ENCODE data around the gene TRAM2. TPM values are rescaled to one million over a fixed set of nuclear protein-coding genes. Genes with fewer than 3 reads are reported as not detected.

TRAM2 gene
- total RNA-seq, 1 experiment from 2014 or later = 9.9 TPM

GRCh38 chr6:52522151-52522626 lies 54.7 kb downstream of the TRAM2 start:
- H3K27ac Mint-ChIP-seq (ENCODE audit: low read depth, unreplicated experiment) = peak overlapping the region; percentile 83
- TF ChIP-seq CTCF (IDR thresholded peaks at IDR 0.05; ENCODE audit: unreplicated experiment) = no peak
- CTCF ChIA-PET = interaction anchor here (0.5 to 2.1 kb wide), 3 partner anchors 45 to 138 kb away, joined by 3 to 9 read pairs (median 5); no protein-coding TSS in a partner anchor
- intact Hi-C loops (cut with micrococcal nuclease) = loop anchor here (2.0 to 5.0 kb wide), 2 partner anchors 17 to 100 kb away; partner anchors contain the start of gene EFHC1
- peaks cover 6% of the 10 kb centered on the region for H3K36me3 Mint-ChIP-seq (ENCODE audit: insufficient read depth, unreplicated experiment)
- no TSS peak for BruUV-seq (replicated peaks)
- peaks cover 64% of the 10 kb centered on the region for H3K4me1 Mint-ChIP-seq (ENCODE audit: insufficient read depth, unreplicated experiment)
- H3K27me3 Mint-ChIP-seq (ENCODE audit: insufficient read depth, unreplicated experiment) = no peaks in the 10 kb centered on the region
- no peaks in the 10 kb centered on the region for H3K9me3 Mint-ChIP-seq (ENCODE audit: unreplicated experiment)
- peak; percentile 74 for DNase-seq (ENCODE audit: unreplicated experiment)
- peak overlapping the region; percentile 18 for H3K4me3 Mint-ChIP-seq (ENCODE audit: unreplicated experiment)
- POLR2A ChIA-PET = interaction anchor here (0.6 to 3.6 kb wide), 9 partner anchors 8 to 114 kb away, joined by 3 to 29 read pairs (median 4); partner anchors contain the start of gene EFHC1

GRCh38 chr6:52519618-52520017 lies 57.2 kb downstream of the TRAM2 start:
- ChIA-PET POLR2A (interaction anchor here (1.8 kb wide), 1 partner anchor 15 kb away, joined by 7 read pairs; no protein-coding TSS in a partner anchor), CTCF (interaction anchor here (1.3 kb wide), 1 partner anchor 104 kb away, joined by 3 read pairs; no protein-coding TSS in a partner anchor)
- intact Hi-C loops (cut with micrococcal nuclease) = loop anchor here (5.0 kb wide), 1 partner anchor 97 kb away; the partner anchor contains the start of gene EFHC1
- Mint-ChIP-seq H3K27me3 (ENCODE audit: insufficient read depth, unreplicated experiment) (no peaks in the 10 kb centered on the region), H3K4me3 (ENCODE audit: unreplicated experiment) (no peak overlapping the region), H3K36me3 (ENCODE audit: insufficient read depth, unreplicated experiment) (peaks cover 19% of the 10 kb centered on the region), H3K4me1 (ENCODE audit: insufficient read depth, unreplicated experiment) (peaks cover 77% of the 10 kb centered on the region), H3K9me3 (ENCODE audit: unreplicated experiment) (no peaks in the 10 kb centered on the region), H3K27ac (ENCODE audit: low read depth, unreplicated experiment) (no peak overlapping the region)
- no peak for TF ChIP-seq CTCF (IDR thresholded peaks at IDR 0.05; ENCODE audit: unreplicated experiment)
- BruUV-seq (replicated peaks) = no TSS peak
- DNase-seq (ENCODE audit: unreplicated experiment) = no peak

GRCh38 chr6:52518279-52518945 lies 58.4 kb downstream of the TRAM2 start:
- intact Hi-C loops (cut with micrococcal nuclease) = no loop called here
- CTCF ChIA-PET = no interaction called here
- Mint-ChIP-seq H3K4me3 (ENCODE audit: unreplicated experiment) (peak overlapping the region; percentile 36), H3K27me3 (ENCODE audit: insufficient read depth, unreplicated experiment) (no peaks in the 10 kb centered on the region), H3K9me3 (ENCODE audit: unreplicated experiment) (no peaks in the 10 kb centered on the region), H3K27ac (ENCODE audit: low read depth, unreplicated experiment) (peak overlapping the region; percentile 89), H3K4me1 (ENCODE audit: insufficient read depth, unreplicated experiment) (peaks cover 77% of the 10 kb centered on the region), H3K36me3 (ENCODE audit: insufficient read depth, unreplicated experiment) (peaks cover 24% of the 10 kb centered on the region)
- no peak for TF ChIP-seq CTCF (IDR thresholded peaks at IDR 0.05; ENCODE audit: unreplicated experiment)
- POLR2A ChIA-PET = interaction anchor here (1.0 to 1.3 kb wide), 3 partner anchors 14 to 97 kb away, joined by 4 to 7 read pairs (median 6); no protein-coding TSS in a partner anchor
- no TSS peak for BruUV-seq (replicated peaks)
- no peak for DNase-seq (ENCODE audit: unreplicated experiment)

GRCh38 chr6:52517502-52518278 lies 59.2 kb downstream of the TRAM2 start:
- no TSS peak for BruUV-seq (replicated peaks)
- peak overlapping the region; percentile 89 for H3K27ac Mint-ChIP-seq (ENCODE audit: low read depth, unreplicated experiment)
- H3K36me3 Mint-ChIP-seq (ENCODE audit: insufficient read depth, unreplicated experiment) = peaks cover 24% of the 10 kb centered on the region
- H3K4me3 Mint-ChIP-seq (ENCODE audit: unreplicated experiment) = peak overlapping the region; percentile 36
- peak; percentile 93 for DNase-seq (ENCODE audit: unreplicated experiment)
- peaks cover 76% of the 10 kb centered on the region for H3K4me1 Mint-ChIP-seq (ENCODE audit: insufficient read depth, unreplicated experiment)
- no peaks in the 10 kb centered on the region for H3K27me3 Mint-ChIP-seq (ENCODE audit: insufficient read depth, unreplicated experiment)
- no peak for TF ChIP-seq CTCF (IDR thresholded peaks at IDR 0.05; ENCODE audit: unreplicated experiment)
- CTCF ChIA-PET = no interaction called here
- POLR2A ChIA-PET = interaction anchor here (0.9 to 1.3 kb wide), 5 partner anchors 13 to 97 kb away, joined by 3 to 7 read pairs (median 4); no protein-coding TSS in a partner anchor
- intact Hi-C loops (cut with micrococcal nuclease) = no loop called here
- H3K9me3 Mint-ChIP-seq (ENCODE audit: unreplicated experiment) = no peaks in the 10 kb centered on the region
